ENCODE measurements around the gene P2RY13.

The P2RY13 gene

DNA sequence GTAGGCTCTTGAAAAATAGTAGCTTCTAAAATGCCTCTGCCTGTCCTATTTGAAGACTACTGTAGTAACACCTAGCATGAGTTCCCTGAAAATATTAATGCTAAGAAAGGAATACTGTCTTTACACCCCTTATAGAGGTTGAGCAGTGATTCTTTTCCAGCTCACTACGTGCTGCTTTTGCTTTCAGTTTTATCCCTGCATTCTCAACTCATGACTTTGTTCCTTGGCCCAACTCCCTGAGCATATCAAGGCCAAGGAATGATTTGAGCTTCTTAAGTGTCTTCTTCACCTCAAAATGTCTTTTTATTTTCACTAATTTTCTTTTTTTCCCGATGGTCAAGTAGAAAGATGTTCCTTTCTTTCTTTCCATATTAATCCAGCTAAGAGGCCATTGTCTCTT lies 16.5 kb upstream of the P2RY13 start:
- Mint-ChIP-seq H3K27me3 (no peaks in the 10 kb centered on the region), H3K27ac (peak overlapping the region; percentile 4), H3K36me3 (no peaks in the 10 kb centered on the region), H3K4me3 (no peak overlapping the region), H3K9me3 (peaks cover 0 to 1% of the 10 kb centered on the region in 2 donors), H3K4me1 (peaks cover 8 to 27% of the 10 kb centered on the region in 2 donors)
- DNase-seq: no peak
- ATAC-seq (replicated peaks): no peak

DNA sequence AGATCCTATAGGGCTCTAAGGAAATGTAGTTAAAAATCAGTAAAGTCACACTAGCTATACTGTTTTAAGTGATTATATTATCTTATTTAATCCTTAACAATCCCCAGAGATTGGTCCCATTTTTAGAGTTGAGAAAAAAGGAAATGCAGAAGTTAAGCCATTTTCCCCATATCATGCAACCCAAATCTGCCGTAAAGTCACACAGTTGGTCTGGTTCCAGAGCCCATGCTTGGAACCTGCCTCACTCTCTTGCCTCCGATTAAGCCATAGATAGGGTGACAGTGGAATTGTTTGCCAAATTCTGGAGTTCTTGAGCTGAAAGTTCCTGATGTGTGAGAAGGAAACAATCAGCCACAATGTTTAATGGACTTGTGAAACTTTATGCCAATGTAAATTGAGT lies 2.3 kb upstream of the P2RY13 start:
- Mint-ChIP-seq H3K4me3 (no peak overlapping the region), H3K27me3 (no peaks in the 10 kb centered on the region), H3K9me3 (no peaks in the 10 kb centered on the region), H3K36me3 (no peaks in the 10 kb centered on the region), H3K27ac (no peak overlapping the region), H3K4me1 (peaks cover 2 to 8% of the 10 kb centered on the region in 2 donors)
- DNase-seq: no peak
- no peak for ATAC-seq (replicated peaks)

DNA sequence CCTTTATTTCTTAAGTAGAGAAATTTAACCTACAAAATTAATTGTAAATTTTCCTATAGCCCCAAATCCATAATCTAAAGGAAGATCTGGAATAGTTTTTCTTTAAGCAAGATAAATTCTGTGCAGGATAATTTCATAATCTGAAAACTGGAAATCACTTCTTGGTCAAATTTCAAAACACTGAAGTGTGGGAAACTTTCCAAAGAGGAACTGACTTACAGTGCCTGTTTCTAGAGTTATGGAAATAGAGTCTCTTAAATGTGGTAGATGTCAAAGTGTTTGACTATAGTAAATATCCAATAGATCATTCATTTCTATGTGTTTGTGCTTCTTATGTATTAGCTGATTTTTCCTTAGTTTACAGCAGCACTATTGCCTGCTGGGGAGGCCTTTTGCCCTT lies 1.6 kb upstream of the P2RY13 start:
- Mint-ChIP-seq H3K27ac (no peak overlapping the region), H3K9me3 (no peaks in the 10 kb centered on the region), H3K4me3 (no peak overlapping the region), H3K27me3 (no peaks in the 10 kb centered on the region), H3K36me3 (no peaks in the 10 kb centered on the region), H3K4me1 (peaks cover 2 to 8% of the 10 kb centered on the region in 2 donors)
- ATAC-seq (replicated peaks) (no peak), DNase-seq (no peak)

DNA sequence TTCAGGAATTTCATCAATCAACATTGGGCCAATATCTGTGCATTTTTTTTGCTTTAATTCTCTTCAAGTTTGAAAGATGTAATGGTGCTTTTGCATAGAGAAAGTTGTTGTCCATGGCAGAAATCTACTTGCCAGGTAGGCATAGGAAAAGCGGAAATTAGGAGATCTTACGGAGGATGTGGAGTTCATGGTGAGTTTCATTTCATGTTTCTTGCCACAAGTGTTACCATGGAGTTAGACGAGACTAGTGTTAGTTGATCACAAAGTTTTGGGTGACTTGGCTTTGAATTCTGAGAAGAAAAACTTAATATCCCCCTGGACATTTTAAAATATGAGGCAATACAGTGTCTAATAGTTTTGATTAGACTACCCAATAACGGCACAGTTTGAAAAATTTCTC lies 1.0 kb upstream of the P2RY13 start:
- no peaks in the 10 kb centered on the region for H3K27me3 Mint-ChIP-seq
- no peak overlapping the region for H3K4me3 Mint-ChIP-seq
- DNase-seq (no peak), ATAC-seq (replicated peaks) (no peak)
- H3K27ac Mint-ChIP-seq: no peak overlapping the region
- H3K4me1 Mint-ChIP-seq: peaks cover 2 to 8% of the 10 kb centered on the region in 2 donors
- no peaks in the 10 kb centered on the region for H3K36me3 Mint-ChIP-seq
- no peaks in the 10 kb centered on the region for H3K9me3 Mint-ChIP-seq

GRCh38 chr3:151328298-151328995 lies 902 bp downstream of the P2RY13 start:
- H3K4me3 Mint-ChIP-seq: peak overlapping the region; percentile 18 to 84
- peak; percentile 43 to 65 for ATAC-seq (replicated peaks)
- no peaks in the 10 kb centered on the region for H3K36me3 Mint-ChIP-seq
- DNase-seq: no peak
- H3K9me3 Mint-ChIP-seq: no peaks in the 10 kb centered on the region
- no peaks in the 10 kb centered on the region for H3K27me3 Mint-ChIP-seq
- peaks cover 2 to 8% of the 10 kb centered on the region in 2 donors for H3K4me1 Mint-ChIP-seq
- H3K27ac Mint-ChIP-seq: peak overlapping the region; percentile 1

DNA sequence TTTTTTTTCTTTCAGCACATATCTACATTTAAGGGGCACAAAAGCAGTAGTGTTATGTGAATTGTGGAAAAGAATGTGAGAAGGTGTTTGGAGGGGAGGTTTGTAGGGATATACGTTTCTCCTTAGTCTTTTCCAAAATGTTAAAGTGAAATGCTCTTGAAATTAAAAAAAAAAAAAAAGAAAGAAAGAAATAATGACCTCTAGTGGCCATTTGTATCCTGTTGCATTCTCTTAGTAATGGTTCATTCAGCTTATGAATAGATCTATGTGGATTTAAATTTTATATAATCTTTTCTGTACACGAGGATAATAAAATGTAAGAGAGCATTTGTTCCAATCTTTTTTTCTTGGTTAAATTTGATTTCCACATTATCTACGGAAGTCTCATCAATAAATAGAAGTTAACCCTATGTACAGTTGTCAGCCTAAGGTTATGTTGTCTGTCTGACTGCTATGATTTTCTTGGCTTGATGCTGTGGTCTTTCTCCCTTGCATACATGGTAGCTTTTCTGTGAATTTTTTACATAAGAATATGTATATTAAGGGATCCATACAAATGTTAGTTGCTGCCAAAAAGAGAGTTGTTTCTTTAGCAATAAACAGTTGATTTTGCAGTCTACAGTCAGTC lies 1.7 kb downstream of the P2RY13 start:
- H3K4me3 Mint-ChIP-seq: no peak overlapping the region

DNA sequence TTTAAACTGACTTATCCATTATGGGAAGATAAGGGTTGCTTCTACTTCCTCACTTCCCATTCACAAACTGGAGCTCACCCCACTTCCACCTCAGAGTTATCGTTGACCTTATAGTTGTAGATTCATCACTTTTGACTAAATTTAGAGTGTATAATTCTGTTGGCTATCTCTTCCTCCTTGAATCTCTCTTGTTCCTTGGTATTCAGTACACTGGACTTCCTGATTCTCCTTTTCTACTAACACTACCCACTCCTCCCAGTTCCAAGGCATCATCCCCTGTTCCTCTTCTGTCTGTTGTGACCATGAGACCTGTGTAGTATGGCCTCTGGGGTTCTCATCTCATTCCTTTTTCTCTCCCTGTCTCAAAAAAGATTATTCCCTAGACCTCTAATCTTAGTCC lies 6.8 kb downstream of the P2RY13 start:
- H3K27me3 Mint-ChIP-seq: no peaks in the 10 kb centered on the region
- H3K36me3 Mint-ChIP-seq: no peaks in the 10 kb centered on the region
- H3K27ac Mint-ChIP-seq: no peak overlapping the region
- no peak for DNase-seq
- peaks cover 0 to 2% of the 10 kb centered on the region in 2 donors for H3K4me1 Mint-ChIP-seq
- ATAC-seq (replicated peaks): no peak
- no peak overlapping the region for H3K4me3 Mint-ChIP-seq
- H3K9me3 Mint-ChIP-seq: no peaks in the 10 kb centered on the region

More for the DNA sequence above, 1.7 kb downstream of the P2RY13 start:
- no peaks in the 10 kb centered on the region for H3K9me3 Mint-ChIP-seq
- ATAC-seq (replicated peaks): peak; percentile 43 to 46
- H3K27me3 Mint-ChIP-seq: no peaks in the 10 kb centered on the region
- DNase-seq: no peak
- H3K4me1 Mint-ChIP-seq: peaks cover 2 to 8% of the 10 kb centered on the region in 2 donors
- no peaks in the 10 kb centered on the region for H3K36me3 Mint-ChIP-seq
- no peak overlapping the region for H3K27ac Mint-ChIP-seq

DNA sequence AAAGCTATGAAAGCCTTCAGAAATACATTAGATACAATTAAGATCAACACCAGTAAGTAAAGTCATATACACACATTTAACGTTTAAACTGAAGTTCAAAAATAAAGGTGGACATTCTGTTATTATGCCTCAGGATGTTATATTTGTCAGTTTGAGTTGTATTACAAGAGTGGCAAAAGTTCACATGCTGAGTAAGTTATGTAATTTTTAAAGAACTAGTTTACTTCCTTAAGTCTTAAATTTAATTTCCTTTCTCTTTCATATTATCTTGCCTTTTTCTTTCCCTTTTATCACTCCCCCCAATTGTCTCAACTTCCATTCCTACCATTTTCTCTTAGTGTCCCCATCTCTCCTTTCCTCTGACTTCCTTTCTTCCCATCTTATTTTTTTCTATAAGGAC lies 7.8 kb downstream of the P2RY13 start:
- Mint-ChIP-seq H3K4me3 (no peak overlapping the region), H3K27me3 (no peaks in the 10 kb centered on the region), H3K9me3 (no peaks in the 10 kb centered on the region), H3K27ac (no peak overlapping the region), H3K36me3 (no peaks in the 10 kb centered on the region), H3K4me1 (peaks cover 0 to 2% of the 10 kb centered on the region in 2 donors)
- ATAC-seq (replicated peaks): no peak
- no peak for DNase-seq

DNA sequence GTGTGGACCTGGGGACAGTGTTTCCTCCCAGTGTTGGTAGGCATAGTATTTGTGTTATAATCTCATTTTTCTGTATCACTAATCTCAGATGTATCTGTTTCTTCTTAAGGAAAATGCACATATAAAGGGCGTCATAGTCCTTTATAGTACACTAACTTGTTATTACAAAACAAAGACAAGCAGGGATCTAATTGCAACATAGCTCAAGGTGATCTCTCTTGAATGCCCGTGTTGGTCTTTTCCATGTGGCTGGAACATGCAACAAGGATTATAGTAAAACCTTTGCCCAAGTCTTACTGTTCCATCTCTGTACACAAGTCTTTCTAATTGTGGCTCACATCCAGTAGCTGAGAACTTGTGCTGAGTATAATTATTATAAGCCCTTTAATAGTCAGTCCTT lies 9.2 kb downstream of the P2RY13 start:
- ATAC-seq (replicated peaks) (no peak), DNase-seq (no peak)
- H3K27me3 Mint-ChIP-seq: no peaks in the 10 kb centered on the region
- no peak overlapping the region for H3K4me3 Mint-ChIP-seq
- H3K4me1 Mint-ChIP-seq: peaks cover 0 to 2% of the 10 kb centered on the region in 2 donors
- no peaks in the 10 kb centered on the region for H3K36me3 Mint-ChIP-seq
- no peaks in the 10 kb centered on the region for H3K9me3 Mint-ChIP-seq
- H3K27ac Mint-ChIP-seq: no peak overlapping the region

DNA sequence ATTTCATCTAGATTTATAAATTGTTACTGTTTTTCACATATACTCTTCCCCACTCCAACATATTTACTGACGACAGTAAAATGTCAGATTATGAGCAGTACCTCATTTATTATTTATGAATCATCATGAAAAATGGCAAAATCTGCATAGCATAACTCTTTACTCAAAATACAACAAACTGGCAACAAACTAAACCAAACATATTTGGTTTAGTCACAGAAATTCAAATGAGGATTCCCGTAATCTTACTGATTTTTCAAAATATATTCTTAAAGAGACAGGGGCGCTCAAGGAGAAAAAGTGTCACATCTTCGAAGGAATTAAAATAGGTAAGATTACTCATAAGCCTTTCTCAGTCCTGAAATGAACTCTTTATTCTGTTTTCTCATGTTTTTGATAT lies 9.7 kb downstream of the P2RY13 start:
- no peak for ATAC-seq (replicated peaks)
- Mint-ChIP-seq H3K4me1 (peaks cover 0 to 2% of the 10 kb centered on the region in 2 donors), H3K36me3 (no peaks in the 10 kb centered on the region), H3K9me3 (no peaks in the 10 kb centered on the region), H3K27me3 (no peaks in the 10 kb centered on the region), H3K4me3 (no peak overlapping the region), H3K27ac (no peak overlapping the region)
- DNase-seq: no peak

DNA sequence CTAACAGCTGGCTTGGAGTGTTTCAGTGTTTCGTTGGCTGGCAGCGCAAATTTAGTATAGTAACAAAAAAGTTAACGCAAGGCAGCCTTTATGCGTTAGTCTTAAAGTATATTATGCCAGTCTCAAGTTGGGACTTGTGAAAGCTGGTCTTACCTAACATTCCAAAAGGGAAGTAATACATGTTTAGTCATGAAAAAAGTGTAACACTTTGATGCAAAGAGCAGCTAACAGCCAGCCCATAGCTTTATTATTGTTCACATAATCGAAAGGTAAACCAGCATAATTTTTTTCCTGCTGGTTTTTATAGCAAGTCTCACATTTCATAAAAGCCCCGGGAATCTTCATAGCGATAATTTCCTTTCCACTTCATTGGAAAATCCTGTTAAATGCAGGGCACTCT lies 10.4 kb downstream of the P2RY13 start:
- H3K27me3 Mint-ChIP-seq: no peaks in the 10 kb centered on the region
- no peak overlapping the region for H3K4me3 Mint-ChIP-seq
- H3K9me3 Mint-ChIP-seq: no peaks in the 10 kb centered on the region
- ATAC-seq (replicated peaks): no peak
- DNase-seq: no peak
- peaks cover 0 to 2% of the 10 kb centered on the region in 2 donors for H3K4me1 Mint-ChIP-seq
- H3K36me3 Mint-ChIP-seq: no peaks in the 10 kb centered on the region
- no peak overlapping the region for H3K27ac Mint-ChIP-seq

DNA sequence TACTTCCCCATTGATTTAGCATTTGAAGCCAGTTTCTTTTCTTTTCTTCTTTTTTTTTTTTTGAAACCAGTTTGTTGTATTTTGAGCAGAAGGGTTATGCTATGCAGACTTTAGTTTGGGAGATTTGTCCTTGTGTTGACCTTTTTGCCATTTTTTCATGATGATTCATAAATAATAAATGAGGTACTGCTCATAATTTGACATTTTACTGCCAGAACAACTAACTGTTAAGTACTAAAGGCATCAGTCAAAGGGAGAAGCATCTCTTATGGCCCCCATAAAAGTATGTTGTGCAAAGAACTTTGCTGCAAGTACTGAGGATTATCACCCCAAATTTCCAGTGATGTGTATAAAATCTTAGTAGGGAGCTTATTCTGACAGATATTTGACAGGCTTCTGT lies 11.0 kb downstream of the P2RY13 start:
- Mint-ChIP-seq H3K9me3 (no peaks in the 10 kb centered on the region), H3K4me3 (no peak overlapping the region), H3K27me3 (no peaks in the 10 kb centered on the region), H3K4me1 (peaks cover 0 to 2% of the 10 kb centered on the region in 2 donors), H3K36me3 (no peaks in the 10 kb centered on the region), H3K27ac (no peak overlapping the region)
- ATAC-seq (replicated peaks) (no peak), DNase-seq (no peak)

DNA sequence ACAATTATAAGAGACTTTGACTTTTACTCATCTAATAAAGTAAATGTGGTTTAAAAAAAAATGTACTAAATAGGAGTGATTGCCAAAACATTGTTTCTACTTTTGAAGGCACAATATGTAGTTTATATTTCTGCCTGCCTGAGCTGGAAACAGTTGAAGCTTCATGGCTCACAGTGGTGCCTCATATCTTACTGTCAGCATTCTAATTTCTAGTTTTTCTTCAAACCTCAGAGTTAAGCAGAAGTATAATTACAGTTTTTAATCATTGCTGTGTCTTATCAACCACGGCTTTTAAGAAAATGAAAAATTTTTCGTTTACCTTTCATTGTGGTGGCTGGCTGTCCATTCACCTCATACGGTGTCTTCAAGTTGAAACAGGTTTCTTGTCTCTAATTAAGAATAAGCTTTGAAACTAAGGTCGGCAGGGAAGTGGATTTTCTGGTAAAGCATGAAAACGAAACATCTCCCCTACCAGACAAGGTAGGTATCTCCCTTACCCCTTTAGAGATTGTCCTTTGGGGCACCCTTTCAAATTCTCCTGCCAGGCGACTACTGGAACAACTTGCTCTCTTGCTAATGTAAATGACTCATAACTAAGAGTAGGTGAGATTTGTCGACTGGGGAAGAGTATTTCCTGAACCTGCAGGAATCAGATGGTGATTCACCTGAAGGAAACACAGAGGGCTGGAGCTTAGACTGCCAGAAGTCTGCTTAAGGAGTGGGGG lies 12.9 kb downstream of the P2RY13 start, which contains the start of gene GPR87:
Gene GPR87, minus strand, starts transcription at position 554 of the 725 bp plus-strand sequence. CDS start 16,720 bp downstream, outside the sequence.
- ATAC-seq (replicated peaks) (no peak), DNase-seq (no peak)
- Mint-ChIP-seq H3K36me3 (no peaks in the 10 kb centered on the region), H3K27ac (no peak within 1 kb of the TSS), H3K9me3 (no peaks in the 10 kb centered on the region), H3K27me3 (no peaks in the 10 kb centered on the region), H3K4me3 (no peak within 1 kb of the TSS), H3K4me1 (no peaks in the 10 kb centered on the region)

GRCh38 chr3:151315846-151316245 lies 13.5 kb downstream of the P2RY13 start:
- Mint-ChIP-seq H3K9me3 (no peaks in the 10 kb centered on the region), H3K4me1 (no peaks in the 10 kb centered on the region), H3K4me3 (no peak overlapping the region), H3K36me3 (no peaks in the 10 kb centered on the region), H3K27ac (no peak overlapping the region), H3K27me3 (no peaks in the 10 kb centered on the region)
- ATAC-seq (replicated peaks): no peak
- DNase-seq: no peak

DNA sequence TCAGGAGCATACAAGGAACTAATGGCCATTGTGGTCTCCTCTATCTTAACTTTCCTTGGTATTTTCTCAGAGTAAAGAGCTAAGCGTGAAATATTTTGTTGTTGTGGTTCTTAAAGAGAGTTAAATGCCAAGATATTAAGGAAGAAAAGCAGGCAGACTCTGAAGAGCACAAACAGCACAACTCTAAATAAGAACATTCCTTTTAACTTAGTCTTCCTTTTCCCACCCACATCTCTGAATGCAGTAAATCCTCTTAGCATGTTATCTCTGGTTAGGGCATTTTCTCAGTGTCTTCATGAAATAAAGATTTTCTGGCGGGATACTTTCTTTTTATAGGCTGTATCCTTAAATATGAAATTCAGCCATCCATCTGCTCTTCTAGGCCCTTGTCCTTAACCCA lies 14.2 kb downstream of the P2RY13 start:
- H3K4me1 Mint-ChIP-seq: no peaks in the 10 kb centered on the region
- no peak overlapping the region for H3K27ac Mint-ChIP-seq
- H3K4me3 Mint-ChIP-seq: no peak overlapping the region
- ATAC-seq (replicated peaks) (no peak), DNase-seq (no peak)
- no peaks in the 10 kb centered on the region for H3K27me3 Mint-ChIP-seq
- no peaks in the 10 kb centered on the region for H3K9me3 Mint-ChIP-seq
- H3K36me3 Mint-ChIP-seq: no peaks in the 10 kb centered on the region

Data from stimulated activated naive B cell treated with anti-CD40 and anti-IgM and Interleukin-4, amounts not matched to agents 10 μg/mL and 1 μg/mL and 100 μg/mL, for 72 hours (primary cell).